ENCODE data around the gene KIAA2012.

Gene KIAA2012

GRCh38 chr2:202088777-202089176 is 15.7 kb downstream of the KIAA2012 start:
- no peak for DNase-seq

DNA sequence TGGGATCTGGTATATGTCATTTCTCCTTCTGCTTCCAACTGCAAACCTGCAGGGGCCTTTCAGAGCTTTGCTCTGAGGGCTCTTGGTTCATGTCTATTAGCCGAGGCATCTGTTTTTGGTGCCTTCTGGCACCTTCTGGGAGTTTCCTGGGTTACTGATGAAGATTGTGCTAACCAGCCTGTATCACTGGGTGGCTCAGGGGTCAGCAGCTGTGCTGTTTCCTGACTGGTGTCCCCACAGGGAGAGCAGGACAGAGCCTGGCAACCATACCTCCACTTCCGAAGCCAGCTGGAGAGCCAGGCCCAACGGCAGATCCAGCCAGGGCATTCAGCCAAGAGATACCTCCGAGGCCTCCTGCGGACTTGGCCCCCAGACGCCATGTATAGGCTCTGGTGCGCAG is 17.5 kb downstream of the KIAA2012 start:
- DNase-seq: peak; percentile 42 to 90

DNA sequence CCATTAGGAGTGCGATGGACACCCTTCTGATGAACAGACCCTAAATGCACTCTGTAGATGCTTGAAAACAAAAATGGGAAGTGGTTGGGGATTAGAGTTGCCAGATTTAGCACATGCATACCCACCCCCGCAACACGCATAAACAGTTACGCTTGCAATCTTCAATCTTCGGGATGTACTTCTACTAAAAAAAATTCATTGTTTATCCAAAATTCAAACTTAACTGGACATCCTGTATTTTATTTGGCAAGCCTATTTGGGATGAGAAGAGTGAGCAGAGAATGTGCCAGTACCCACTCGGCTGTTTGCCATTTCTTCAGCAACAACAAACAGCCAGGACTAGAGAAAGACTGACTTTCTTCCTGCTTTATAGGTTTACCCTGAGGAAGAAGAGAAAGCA is 18.4 kb downstream of the KIAA2012 start:
- DNase-seq: peak; percentile 33 to 57

DNA sequence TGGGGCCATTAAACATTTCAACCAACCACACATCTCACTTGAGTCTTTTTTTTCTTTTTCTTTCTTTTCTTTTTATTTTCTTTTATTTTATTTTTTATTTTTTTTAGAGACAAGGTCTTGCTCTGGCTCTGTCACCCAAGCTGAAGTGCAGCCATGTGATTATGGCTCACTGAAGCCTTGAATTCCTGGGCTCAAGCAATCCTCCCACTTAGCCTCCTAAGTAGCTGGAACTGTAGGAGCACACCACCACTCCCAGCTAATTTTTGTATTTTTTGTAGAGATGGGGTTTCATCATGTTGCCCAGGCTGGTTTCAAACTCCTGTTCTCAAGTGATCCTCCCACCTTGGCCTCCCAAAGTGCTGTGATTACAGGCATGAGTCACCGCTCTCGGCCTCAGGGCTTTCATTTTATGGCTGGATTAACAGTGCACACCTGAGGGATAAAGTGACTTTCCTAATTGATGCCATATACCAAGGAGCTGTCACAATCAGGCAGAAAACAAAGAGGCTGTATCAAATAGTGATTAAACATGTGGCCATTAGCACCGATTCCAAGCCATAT is 21.5 kb downstream of the KIAA2012 start:
- no peak for DNase-seq

DNA sequence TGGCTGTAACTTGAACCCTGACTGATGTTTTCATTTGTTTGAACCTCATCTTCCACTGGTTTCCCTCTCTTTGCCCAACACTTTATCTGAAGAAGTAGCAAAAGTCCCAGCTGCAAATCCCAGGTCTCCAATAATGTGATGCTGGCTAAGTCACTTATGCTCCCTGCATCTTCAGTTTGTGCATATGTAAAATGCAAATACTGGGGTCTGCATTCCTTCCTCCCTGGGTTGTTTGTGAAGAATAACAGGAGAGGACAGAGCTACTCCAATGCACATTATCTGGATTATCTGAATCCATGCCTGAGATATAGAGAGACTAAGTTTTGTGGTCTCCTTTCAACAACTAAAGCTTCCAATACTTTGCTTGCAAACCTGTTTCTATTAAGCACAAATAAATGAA is 22.2 kb downstream of the KIAA2012 start:
- no peak for DNase-seq

- DNase-seq: no peak
Measured at GRCh38 chr2:202096736-202097135, 23.7 kb downstream of the KIAA2012 start.

DNA sequence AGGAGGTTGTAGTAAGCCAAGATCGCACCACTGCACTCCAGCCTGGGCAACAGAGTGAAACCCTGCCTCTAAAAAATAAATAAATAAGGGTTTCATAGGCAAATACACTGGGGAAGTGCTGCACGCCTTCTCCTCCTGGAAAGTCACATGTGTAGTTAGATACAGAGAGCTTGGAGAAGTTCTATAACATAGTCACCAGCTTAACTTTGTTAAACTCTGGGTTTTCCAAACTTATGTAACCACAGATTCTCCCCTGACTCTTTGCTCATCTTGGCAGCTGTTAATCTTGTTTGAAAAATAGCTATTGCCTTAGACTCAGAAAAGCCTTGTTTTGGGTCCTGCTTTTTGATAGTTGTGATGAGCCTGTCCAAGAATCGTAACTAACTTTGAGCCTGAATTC is 25.2 kb downstream of the KIAA2012 start:
- DNase-seq: no peak

- DNase-seq: no peak
Measured at GRCh38 chr2:202099515-202099914, 26.5 kb downstream of the KIAA2012 start.

- DNase-seq: no peak
Measured at GRCh38 chr2:202100176-202100575, 27.1 kb downstream of the KIAA2012 start.

GRCh38 chr2:202101026-202101579 is 28.0 kb downstream of the KIAA2012 start:
- DNase-seq: peak in 1 of 2 experiments; percentile 6

- DNase-seq: no peak
Measured at GRCh38 chr2:202102425-202103000, 29.5 kb downstream of the KIAA2012 start.

GRCh38 chr2:202104286-202104870 is 31.3 kb downstream of the KIAA2012 start:
- peak in 1 of 2 experiments; percentile 39 for DNase-seq

GRCh38 chr2:202105025-202105424 is 32.0 kb downstream of the KIAA2012 start:
- DNase-seq: no peak

DNA sequence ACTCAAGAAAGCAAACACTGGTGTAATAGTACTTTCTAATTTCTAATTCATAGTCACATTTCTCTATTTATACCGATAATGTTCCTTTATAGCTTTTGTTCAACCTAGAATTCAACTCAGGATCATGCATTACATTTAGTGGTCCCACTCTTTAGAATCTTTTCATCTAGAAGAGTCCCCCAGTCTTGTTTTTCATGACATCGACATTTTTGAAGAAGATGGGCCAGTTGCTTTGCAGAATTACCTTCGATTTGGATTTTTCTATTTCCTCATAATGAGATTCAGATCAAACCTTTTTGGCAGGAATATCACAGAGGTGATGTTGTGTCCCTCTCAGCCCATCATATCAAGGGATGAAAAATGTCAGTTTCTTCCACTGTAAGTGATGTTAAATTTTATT is 35.3 kb downstream of the KIAA2012 start:
- DNase-seq: no peak

DNA sequence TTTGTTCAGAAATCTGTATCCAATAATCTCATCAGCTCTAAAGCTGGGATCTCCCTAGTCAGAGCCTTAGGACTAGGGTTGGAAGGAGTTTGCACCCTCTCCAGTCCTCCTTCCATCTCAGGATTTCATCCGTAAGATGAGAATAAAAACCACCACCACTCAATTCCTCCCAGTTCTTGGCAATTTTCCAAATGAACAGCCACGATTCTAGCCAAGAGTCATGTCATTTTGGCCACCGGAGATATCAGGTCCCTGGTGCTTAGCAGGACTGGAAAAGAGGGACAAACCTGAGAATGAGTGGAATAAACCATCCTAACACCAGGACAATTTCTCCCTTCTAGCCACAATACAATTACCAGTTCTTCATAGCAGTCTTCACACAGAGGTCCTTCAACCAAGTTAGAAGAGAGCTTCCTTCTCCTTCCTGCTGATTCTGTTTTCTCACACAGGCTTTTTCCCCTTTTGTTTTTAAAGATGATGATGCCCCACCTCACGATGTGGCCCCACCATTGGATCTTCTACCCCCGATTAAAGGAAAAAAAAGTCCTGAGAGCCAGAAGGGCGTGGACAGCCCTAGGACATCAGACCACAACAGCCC is 36.2 kb downstream of the KIAA2012 start:
- peak in 1 of 2 experiments; percentile 27 for DNase-seq

DNA sequence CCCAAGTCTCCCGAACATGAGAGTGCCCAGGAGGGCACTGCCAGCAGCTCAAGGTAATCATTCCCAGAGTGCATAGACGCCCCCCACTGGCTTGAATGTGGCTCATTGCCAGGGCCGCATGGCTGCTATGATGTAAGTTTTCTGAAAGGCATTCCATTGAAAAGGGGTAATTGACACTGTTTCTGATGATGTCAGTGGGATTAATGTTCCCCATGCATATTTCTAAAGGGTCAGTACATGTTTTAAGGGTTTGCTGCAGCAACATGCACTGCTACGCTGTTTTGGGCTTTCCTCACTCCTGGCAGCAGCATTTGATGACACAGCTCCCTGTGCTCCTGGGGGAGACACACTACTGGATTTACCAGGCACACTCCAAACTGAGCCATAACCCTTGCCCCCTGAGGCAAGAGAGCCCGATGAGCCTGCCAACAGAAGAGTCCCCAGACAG is 36.7 kb downstream of the KIAA2012 start:
- peak in 1 of 2 experiments; percentile 37 for DNase-seq

GRCh38 chr2:202110491-202110890 is 37.4 kb downstream of the KIAA2012 start:
- no peak for DNase-seq

DNA sequence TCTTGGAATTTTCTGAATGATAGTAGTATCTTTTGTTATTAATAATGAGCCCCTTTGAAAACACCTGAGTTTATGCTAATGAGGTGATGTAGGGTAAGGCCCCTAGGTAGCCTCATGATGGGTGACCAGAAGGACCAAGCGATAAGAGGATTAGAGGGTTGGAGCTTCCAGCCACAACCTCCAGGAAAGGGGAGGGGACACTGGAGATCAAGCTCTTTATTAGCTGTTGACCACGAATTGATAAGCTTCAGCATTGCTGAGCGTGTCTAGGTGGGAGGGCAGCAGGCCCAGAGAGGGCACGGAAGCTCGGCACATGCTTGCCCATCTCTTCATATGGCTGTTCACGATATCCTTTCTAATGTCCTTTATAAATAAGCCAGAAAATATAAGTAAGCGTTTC is 39.0 kb downstream of the KIAA2012 start:
- no peak for DNase-seq

GRCh38 chr2:202113571-202114142 is 40.6 kb downstream of the KIAA2012 start:
- peak in 1 of 2 experiments; percentile 36 for DNase-seq

DNA sequence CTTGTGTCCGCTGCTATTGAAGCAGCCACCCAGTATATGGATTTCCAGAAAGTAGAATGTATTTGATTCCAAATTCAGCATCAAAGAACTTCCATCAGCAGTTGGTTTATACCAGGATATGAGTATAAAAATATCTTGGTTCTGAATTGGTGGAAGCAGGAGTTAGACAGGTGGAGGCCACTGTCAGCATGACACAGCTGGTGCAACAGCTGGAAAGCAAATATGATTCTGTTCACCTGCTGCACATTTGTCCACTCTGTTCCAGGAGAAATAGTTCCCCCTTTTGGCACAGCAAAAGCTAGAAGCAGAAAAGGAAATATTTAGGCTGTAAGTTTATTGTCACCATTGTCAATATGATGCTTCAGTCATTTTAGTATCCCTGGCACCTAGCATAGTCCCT is 41.2 kb downstream of the KIAA2012 start:
- DNase-seq: no peak

GRCh38 chr2:202114795-202115194 is 41.7 kb downstream of the KIAA2012 start:
- DNase-seq: no peak

DNA sequence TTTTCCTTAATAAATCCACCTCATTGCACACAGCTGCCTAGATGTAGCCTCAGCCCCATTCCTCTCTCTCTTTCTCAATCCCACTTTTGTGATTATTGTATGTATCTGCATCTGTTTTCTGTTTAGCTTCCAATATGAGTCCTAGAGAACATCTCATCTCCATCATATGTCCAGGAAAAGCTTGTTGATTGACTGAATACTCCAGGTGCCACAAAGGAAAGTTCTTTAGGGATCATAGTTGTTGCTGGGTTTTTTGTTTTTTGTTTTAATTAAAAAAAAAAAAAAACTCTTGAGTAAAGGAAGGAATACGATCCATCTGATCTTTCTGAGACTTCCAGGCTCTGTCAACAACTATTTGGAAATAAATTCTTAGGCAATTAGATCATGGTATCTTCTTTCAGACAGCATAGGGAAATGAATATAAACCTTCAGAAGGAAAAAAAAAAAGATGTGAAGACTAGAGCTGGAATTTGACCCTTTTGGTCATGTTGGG is 42.5 kb downstream of the KIAA2012 start:
- peak; percentile 17 to 41 for DNase-seq

DNA sequence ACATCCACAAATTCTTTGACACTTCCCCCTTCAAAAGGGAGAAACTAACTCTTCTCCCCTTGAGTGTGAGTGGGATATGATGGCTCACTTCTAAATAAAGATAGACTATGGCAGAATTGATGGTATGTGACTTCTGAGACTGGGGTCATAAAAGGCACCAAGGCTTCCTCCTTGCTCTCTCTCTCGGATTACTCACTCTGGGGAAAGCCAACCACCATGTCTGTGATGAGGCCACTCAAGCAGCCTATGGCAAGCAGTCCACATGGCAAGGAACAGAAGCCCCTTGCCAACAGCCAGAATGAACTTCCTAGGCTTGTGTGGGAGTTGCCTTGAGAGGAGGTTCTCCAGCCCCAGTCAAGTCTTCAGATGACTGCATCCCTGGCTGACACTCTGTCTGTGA is 43.6 kb downstream of the KIAA2012 start:
- no peak for DNase-seq

Data from NCI-H446 (cell line).